Measurements from ENCODE around the gene CUX1.

The CUX1 gene

DNA sequence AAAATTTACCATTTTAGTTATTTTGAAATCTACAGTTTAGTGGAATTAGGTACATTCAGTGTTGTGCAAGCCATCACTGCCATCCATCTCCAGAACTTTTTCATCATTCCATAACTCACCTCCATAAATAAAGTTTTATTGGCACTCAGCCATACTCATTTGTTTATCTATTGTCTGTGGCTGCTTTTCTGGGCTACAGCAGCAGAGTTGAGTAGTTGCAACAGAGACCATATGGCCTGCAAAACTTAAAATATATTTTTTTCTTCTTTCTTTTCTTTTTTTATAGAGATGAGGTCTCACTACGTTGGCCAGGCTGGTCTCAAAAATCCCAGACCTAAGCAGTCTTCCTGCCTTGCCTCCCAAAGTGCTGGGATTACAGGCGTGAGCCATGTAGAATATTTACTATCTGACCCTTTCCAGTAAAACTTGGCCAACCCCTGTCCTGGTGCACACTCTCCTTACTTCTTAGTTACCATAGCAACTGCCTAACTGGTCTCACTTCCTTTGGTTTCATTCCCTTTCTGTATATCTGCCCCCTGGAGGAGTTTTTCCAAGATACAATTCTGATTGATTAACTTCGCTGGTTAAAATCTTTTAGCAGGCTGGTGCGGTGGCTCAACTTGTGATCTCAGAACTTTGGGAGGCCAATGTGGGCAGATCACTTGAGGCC is 133.2 kb downstream of the CUX1 start:
- TF ChIP-seq GATA3 (IDR thresholded peaks at IDR 0.05; ENCODE audit: low read depth, low read length) (no peak), GATA2 (IDR thresholded peaks at IDR 0.05; ENCODE audit: low read depth, low read length) (no peak)

DNA sequence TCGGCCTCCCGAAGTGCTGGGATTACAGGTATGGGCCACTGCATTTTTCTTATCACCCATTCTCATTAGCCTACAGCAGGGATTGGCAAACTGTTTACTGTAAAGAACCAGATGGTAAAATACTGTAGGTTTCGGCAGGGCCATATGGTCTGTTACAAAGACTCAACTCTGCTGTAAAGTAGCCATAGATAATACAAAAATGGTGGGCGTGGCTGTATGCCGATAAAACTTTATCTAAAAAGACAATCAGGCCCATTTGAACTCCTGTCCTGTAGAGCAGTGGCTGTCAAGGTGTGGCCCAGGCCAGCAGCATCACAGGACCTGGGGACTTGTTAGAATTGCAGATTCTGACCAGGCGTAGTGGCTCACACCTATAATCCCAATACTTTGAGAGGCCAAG is 134.3 kb downstream of the CUX1 start:
- TF ChIP-seq GATA3 (IDR thresholded peaks at IDR 0.05; ENCODE audit: low read depth, low read length) = no peak
- no peak for TF ChIP-seq GATA2 (IDR thresholded peaks at IDR 0.05; ENCODE audit: low read depth, low read length)

DNA sequence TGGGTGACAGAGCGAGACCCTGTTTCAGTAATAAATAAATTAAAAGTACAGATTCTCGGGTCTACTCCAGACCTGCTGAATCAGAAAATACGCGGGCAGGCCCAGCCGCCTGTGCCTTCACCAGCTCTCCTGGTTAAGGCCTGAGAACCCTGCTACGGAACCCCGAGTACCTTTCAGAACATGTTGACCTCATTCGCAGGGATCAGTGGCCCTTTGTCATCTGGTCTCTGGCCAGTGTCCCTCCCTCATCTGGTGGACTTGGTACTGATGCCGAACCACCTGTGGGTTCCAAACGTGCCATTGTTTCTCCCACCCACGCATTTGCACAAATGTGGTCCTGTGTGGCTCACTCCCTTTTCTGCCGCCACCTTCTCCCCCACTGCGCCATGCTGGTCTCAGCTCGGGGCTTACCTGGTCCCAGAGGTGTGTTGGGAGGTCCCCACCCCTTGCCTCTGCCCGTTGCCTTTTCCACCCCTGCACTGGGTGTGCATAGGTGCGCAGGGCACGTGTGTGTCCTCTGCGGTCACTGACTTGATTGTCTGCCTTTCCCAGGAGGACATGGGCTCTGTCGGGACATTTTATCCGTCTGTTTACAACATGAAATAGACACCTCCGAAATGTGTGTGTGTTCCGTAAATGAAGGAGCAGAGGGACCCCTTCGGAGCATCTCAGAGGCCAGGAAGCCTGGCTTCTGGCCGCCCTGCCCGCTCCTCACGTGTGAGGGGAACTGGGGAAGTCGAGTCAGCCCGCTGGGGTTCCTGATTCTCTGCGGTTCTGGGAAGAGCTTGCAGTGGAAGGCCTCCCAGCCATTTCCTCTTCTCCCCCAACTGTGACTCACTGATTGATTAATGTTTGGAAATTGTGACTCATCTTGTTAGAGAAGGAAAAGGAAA is 135.2 kb downstream of the CUX1 start:
- TF ChIP-seq GATA3 (IDR thresholded peaks at IDR 0.05; ENCODE audit: low read depth, low read length) (no peak), GATA2 (IDR thresholded peaks at IDR 0.05; ENCODE audit: low read depth, low read length) (no peak)

- TF ChIP-seq GATA2 (IDR thresholded peaks at IDR 0.05; ENCODE audit: low read depth, low read length) = peak; percentile 74
- TF ChIP-seq GATA3 (IDR thresholded peaks at IDR 0.05; ENCODE audit: low read depth, low read length) = no peak
Observed at GRCh38 chr7:101953248-101953819, 135.9 kb downstream of the CUX1 start.

GRCh38 chr7:101954499-101954898 is 137.1 kb downstream of the CUX1 start:
- no peak for TF ChIP-seq GATA2 (IDR thresholded peaks at IDR 0.05; ENCODE audit: low read depth, low read length)
- TF ChIP-seq GATA3 (IDR thresholded peaks at IDR 0.05; ENCODE audit: low read depth, low read length) = no peak

- no peak for TF ChIP-seq GATA2 (IDR thresholded peaks at IDR 0.05; ENCODE audit: low read depth, low read length)
- no peak for TF ChIP-seq GATA3 (IDR thresholded peaks at IDR 0.05; ENCODE audit: low read depth, low read length)
Observed at GRCh38 chr7:101956130-101956529, 138.7 kb downstream of the CUX1 start.

DNA sequence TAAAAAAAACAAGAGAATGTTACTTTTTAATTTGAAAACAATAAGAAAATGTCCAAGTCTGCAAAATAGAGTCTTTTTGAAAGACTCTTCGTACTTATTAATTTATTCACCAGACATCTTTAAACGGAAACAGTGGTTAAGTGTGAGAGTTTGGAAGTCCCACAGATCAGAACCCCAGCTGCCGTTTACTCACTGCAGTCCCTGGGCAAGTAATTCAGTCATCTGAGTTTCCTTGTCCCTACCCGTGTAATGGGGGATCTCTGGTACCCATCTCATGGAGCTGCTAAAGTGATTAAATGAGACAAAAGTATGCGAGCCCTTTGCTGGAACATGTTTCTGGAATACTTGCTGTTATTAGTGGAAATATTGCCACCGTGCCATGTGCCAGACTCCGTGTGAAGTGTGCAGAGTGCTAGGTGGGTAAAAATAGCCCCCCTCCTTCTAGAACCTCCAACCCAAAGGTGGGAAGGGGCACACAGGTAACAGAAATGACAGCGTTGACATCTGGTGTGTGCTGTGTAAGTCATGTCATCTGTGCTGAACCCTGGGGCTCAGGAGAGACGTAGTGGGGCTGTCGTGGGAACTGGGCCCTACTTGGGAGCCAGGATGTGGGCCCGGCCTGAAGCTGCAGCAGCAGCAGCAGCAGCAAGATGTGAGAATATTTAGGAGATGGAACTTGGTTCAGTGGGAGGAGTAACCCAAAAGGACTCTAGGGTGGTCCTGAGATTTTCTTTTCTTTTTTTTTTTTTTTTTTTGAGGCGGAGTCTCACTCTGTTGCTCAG is 140.5 kb downstream of the CUX1 start:
- TF ChIP-seq GATA2 (IDR thresholded peaks at IDR 0.05; ENCODE audit: low read depth, low read length) = no peak
- no peak for TF ChIP-seq GATA3 (IDR thresholded peaks at IDR 0.05; ENCODE audit: low read depth, low read length)

- no peak for TF ChIP-seq GATA3 (IDR thresholded peaks at IDR 0.05; ENCODE audit: low read depth, low read length)
- TF ChIP-seq GATA2 (IDR thresholded peaks at IDR 0.05; ENCODE audit: low read depth, low read length) = no peak
Observed at GRCh38 chr7:101959342-101959741, 141.9 kb downstream of the CUX1 start.

DNA sequence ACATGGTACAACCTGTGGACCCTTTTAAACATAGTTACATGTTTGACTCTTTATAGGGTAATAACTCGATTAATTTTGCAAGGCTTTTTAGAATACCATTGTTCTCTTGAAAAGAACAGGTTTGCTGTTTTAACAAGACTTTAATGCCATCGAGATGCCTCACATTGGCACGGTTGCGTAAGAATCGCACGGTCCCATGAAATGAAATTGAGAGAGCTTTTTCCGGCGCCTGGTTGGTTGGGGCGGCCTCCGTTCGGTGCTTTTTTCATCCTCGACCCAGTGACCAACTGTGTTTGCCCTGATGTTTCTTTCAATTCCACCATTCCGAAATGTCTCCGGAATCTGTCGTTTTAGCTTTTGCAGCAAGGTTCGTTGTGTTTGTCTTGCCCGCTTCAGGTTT is 142.4 kb downstream of the CUX1 start:
- no peak for TF ChIP-seq GATA3 (IDR thresholded peaks at IDR 0.05; ENCODE audit: low read depth, low read length)

GRCh38 chr7:101960323-101960722 is 142.9 kb downstream of the CUX1 start:
- TF ChIP-seq GATA3 (IDR thresholded peaks at IDR 0.05; ENCODE audit: low read depth, low read length) = no peak
- TF ChIP-seq GATA2 (IDR thresholded peaks at IDR 0.05; ENCODE audit: low read depth, low read length) = no peak

GRCh38 chr7:101960985-101961708 is 143.7 kb downstream of the CUX1 start:
- TF ChIP-seq GATA2 (IDR thresholded peaks at IDR 0.05; ENCODE audit: low read depth, low read length) (no peak), GATA3 (IDR thresholded peaks at IDR 0.05; ENCODE audit: low read depth, low read length) (no peak)

DNA sequence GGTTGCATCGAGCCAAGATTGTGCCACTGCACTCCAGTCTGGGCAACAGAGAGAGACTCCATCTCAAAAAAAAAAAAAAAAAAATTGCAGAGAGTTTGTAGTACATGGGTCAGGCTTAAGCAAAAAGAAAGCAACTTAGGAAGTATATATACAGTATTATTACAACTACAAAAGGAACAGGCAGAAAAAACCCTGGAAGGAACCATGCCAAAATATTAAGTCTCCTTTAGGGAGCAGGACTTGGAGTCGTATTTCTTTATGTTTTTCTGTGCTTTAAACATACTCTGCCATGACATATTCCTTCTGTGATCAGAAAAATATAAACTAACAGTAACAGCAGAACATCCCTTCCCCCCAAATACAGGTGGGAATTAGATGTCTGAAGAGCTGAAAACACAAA is 144.4 kb downstream of the CUX1 start:
- no peak for TF ChIP-seq GATA3 (IDR thresholded peaks at IDR 0.05; ENCODE audit: low read depth, low read length)
- no peak for TF ChIP-seq GATA2 (IDR thresholded peaks at IDR 0.05; ENCODE audit: low read depth, low read length)

DNA sequence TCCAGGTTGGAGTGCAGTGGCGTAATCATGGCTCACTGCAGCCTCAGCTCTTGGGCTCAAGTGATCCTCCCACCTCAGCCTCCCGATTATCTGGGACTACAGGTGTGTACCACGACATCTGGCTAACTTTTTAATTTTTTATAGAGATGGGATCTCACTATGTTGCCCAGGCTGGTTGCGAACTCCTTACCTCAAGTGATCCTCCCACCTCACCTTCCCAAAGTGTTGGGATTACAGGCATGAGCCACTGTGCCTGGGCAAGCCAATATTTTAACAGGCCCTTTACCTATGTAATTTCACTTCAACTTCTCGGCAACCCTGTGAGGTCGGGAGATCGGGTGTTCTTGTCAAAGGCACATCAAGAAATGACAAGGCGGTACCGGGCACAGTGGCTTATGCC is 146.3 kb downstream of the CUX1 start:
- TF ChIP-seq GATA2 (IDR thresholded peaks at IDR 0.05; ENCODE audit: low read depth, low read length) (no peak), GATA3 (IDR thresholded peaks at IDR 0.05; ENCODE audit: low read depth, low read length) (no peak)

All from SH-SY5Y (cell line).